Trophoblast cell (in vitro differentiated cells and primary cell): Measurements from ENCODE around the gene CD79A.

Experiments used
- DNase-seq, 2 donors: peaks; one replicate each; pipeline ENCODE4 v3.0.0-alpha.2; 2016
- H2AFZ ChIP-seq: 2 replicates; pipeline ENCODE4 v1.6.1; 2013; ENCODE audit warnings: low read length, moderate library complexity, mild to moderate bottlenecking; ENCODE audit not compliant: insufficient read depth, poor library complexity
- H2AK5ac ChIP-seq: 2 replicates; pipeline ENCODE4 v1.6.1; 2013; ENCODE audit warnings: mild to moderate bottlenecking, low read length
- H2BK120ac ChIP-seq: 2 replicates; pipeline ENCODE4 v1.6.1; 2013; ENCODE audit warnings: low read length, mild to moderate bottlenecking, moderate library complexity; ENCODE audit not compliant: insufficient read depth, poor library complexity
- H2BK12ac ChIP-seq: 2 replicates; pipeline ENCODE4 v1.6.1; 2013; ENCODE audit warnings: mild to moderate bottlenecking, low read length, moderate library complexity
- H2BK5ac ChIP-seq: 2 replicates; pipeline ENCODE4 v1.6.1; 2013; ENCODE audit warnings: low read length, low read depth, moderate library complexity, mild to moderate bottlenecking; ENCODE audit not compliant: poor library complexity
- H3K14ac ChIP-seq: 2 replicates; pipeline ENCODE4 v1.6.1; 2013; ENCODE audit warnings: mild to moderate bottlenecking, low read length
- H3K18ac ChIP-seq: 2 replicates; pipeline ENCODE4 v1.6.1; 2013; ENCODE audit warnings: mild to moderate bottlenecking, low read length
- H3K23ac ChIP-seq: 2 replicates; pipeline ENCODE4 v1.6.1; 2013; ENCODE audit warnings: low read length
- H3K27ac ChIP-seq: 2 replicates; pipeline ENCODE4 v1.5.1; 2013; ENCODE audit warnings: low read depth, mild to moderate bottlenecking, inconsistent platforms, low read length, moderate library complexity
- H3K27me3 ChIP-seq: 2 replicates; pipeline ENCODE4 v1.6.1; 2013; ENCODE audit warnings: inconsistent platforms, mild to moderate bottlenecking, low read length, moderate library complexity; ENCODE audit not compliant: insufficient read depth
- H3K36me3 ChIP-seq, 2 experiments: 1 replicate in 1 of 2; 2 replicates in 1 of 2; pipeline ENCODE4 v1.6.1; 2013; ENCODE audit warnings: low read length in 2 of 2, mild to moderate bottlenecking in 2 of 2, moderate library complexity in 1 of 2; ENCODE audit not compliant: insufficient read depth in 2 of 2, control insufficient read depth in 1 of 2
- H3K4ac ChIP-seq: 2 replicates; pipeline ENCODE4 v1.6.1; 2013; ENCODE audit warnings: low read depth, mild to moderate bottlenecking, low read length, moderate library complexity
- H3K4me1 ChIP-seq, 2 experiments: 1 replicate in 1 of 2; 2 replicates in 1 of 2; pipeline ENCODE4 v1.6.1; 2013; ENCODE audit warnings: low read length in 2 of 2, mild to moderate bottlenecking in 2 of 2, moderate library complexity in 1 of 2; ENCODE audit not compliant: insufficient read depth in 2 of 2, control insufficient read depth in 1 of 2
- H3K4me2 ChIP-seq: 2 replicates; pipeline ENCODE4 v1.6.1; 2013; ENCODE audit warnings: inconsistent platforms, mild to moderate bottlenecking, low read length, moderate library complexity
- H3K4me3 ChIP-seq: 2 replicates; pipeline ENCODE4 v1.5.1; 2013; ENCODE audit warnings: mild to moderate bottlenecking, low read depth, low read length, inconsistent platforms
- H3K79me1 ChIP-seq: one replicate; pipeline ENCODE4 v1.6.1; 2013; ENCODE audit warnings: low read length
- H3K79me2 ChIP-seq: 2 replicates; pipeline ENCODE4 v1.6.1; 2013; ENCODE audit warnings: low read length, mild to moderate bottlenecking; ENCODE audit not compliant: control insufficient read depth, insufficient read depth, poor library complexity
- H3K9ac ChIP-seq: 2 replicates; pipeline ENCODE4 v1.6.1; 2013; ENCODE audit warnings: mild to moderate bottlenecking, low read length
- H3K9me3 ChIP-seq: 2 replicates; pipeline ENCODE4 v1.6.1; 2013; ENCODE audit warnings: low read depth, mild to moderate bottlenecking, control low read depth, inconsistent platforms, low read length; ENCODE audit not compliant: insufficient read depth
- H4K12ac ChIP-seq: 2 replicates; pipeline ENCODE4 v1.6.1; 2013; ENCODE audit warnings: low read depth, mild to moderate bottlenecking, low read length, moderate library complexity
- H4K8ac ChIP-seq: 2 replicates; pipeline ENCODE4 v1.6.1; 2013; ENCODE audit warnings: low read depth, mild to moderate bottlenecking, low read length, moderate library complexity
- H4K91ac ChIP-seq: one replicate; pipeline ENCODE4 v1.6.1; 2013; ENCODE audit warnings: low read depth, mild to moderate bottlenecking, low read length, moderate library complexity
- WGBS: extraction: QIAGEN DNeasy Blood & Tissue Kit; methylation state at CpG from one replicate; pipeline ENCODE4 v1.1.7; 2013; ENCODE audit warnings: missing lambda C conversion rate; ENCODE audit not compliant: insufficient read length, insufficient coverage; ENCODE audit errors: extremely low coverage; 5-methylcytosine and 5-hydroxymethylcytosine counted together

CD79A gene

GRCh38 chr19:41915776-41916414 is 38.8 kb downstream of the CD79A start:
- Histone ChIP-seq H3K4me2 (no peak overlapping the region), H3K27ac (no peak overlapping the region), H3K9ac (no peak overlapping the region), H3K79me2 (no peaks in the 10 kb centered on the region), H3K14ac (no peak overlapping the region), H3K23ac (peak overlapping the region; percentile 77), H3K27me3 (peaks cover 68% of the 10 kb centered on the region), H2AK5ac (no peak overlapping the region), H2BK120ac (no peak overlapping the region), H4K12ac (no peak overlapping the region), H3K36me3 (no peaks in the 10 kb centered on the region), H2BK12ac (no peak overlapping the region), H3K9me3 (peaks cover 36% of the 10 kb centered on the region), H3K4me3 (peak overlapping the region; percentile 33), H2AFZ (no peak overlapping the region), H3K4me1 (no peaks in the 10 kb centered on the region), H4K91ac (no peak overlapping the region), H4K8ac (no peak overlapping the region), H2BK5ac (no peak overlapping the region), H3K4ac (no peak overlapping the region), H3K79me1 (no peaks in the 10 kb centered on the region), H3K18ac (no peak overlapping the region)
- no peak for DNase-seq
- no CpG with 5 or more reads among the region's 27 CpGs for WGBS

DNA sequence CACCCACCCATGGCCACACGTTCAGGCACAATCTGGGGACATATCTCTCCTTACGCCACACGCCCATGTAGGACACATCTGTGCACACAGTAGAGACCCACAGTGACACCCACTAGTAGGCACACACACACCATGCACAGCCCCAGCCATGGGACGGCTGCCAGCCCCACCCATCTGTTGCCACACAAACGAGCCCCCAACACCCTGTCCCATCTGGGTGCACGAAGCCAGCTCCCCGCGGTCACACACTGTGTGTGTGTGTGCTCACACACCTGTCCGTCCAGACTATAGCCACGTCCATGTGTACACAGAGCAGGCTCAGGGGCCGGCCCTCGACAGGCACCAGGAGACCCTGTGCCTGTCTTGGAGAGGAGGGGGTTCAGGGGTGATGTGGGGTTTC is 40.6 kb downstream of the CD79A start:
- H2AFZ ChIP-seq = no peak overlapping the region
- WGBS = no CpG with 5 or more reads among the region's 12 CpGs
- no peak overlapping the region for H4K12ac ChIP-seq
- H3K4me3 ChIP-seq = no peak overlapping the region
- no peak overlapping the region for H2BK120ac ChIP-seq
- H3K27ac ChIP-seq = no peak overlapping the region
- no peaks in the 10 kb centered on the region for H3K79me1 ChIP-seq
- no peak overlapping the region for H3K14ac ChIP-seq
- no peaks in the 10 kb centered on the region for H3K4me1 ChIP-seq
- no peak overlapping the region for H4K91ac ChIP-seq
- no peaks in the 10 kb centered on the region for H3K36me3 ChIP-seq
- no peak overlapping the region for H2BK5ac ChIP-seq
- no peak overlapping the region for H2BK12ac ChIP-seq
- DNase-seq = no peak
- no peak overlapping the region for H3K18ac ChIP-seq
- H2AK5ac ChIP-seq = no peak overlapping the region
- H3K23ac ChIP-seq = no peak overlapping the region
- H3K9me3 ChIP-seq = peaks cover 36% of the 10 kb centered on the region
- no peak overlapping the region for H4K8ac ChIP-seq
- no peak overlapping the region for H3K9ac ChIP-seq
- peaks cover 68% of the 10 kb centered on the region for H3K27me3 ChIP-seq
- H3K4ac ChIP-seq = no peak overlapping the region
- H3K79me2 ChIP-seq = no peaks in the 10 kb centered on the region
- no peak overlapping the region for H3K4me2 ChIP-seq

DNA sequence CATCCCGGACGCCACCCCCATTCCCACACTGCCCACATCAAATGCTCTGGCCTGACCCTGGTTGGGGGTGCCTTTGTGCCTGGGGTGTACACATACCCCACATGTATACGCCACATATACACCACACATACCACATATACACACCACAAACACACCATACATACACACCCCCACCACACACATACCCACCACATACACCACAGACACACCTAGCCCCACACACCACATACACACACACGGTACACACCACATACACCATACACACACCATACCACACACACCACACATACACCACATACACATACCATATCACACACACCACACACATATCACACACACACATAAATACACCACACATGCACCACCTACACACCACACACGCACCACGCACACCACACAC is 41.0 kb downstream of the CD79A start:
- no peak overlapping the region for H2AFZ ChIP-seq
- no peak overlapping the region for H3K9ac ChIP-seq
- no peak overlapping the region for H3K4me2 ChIP-seq
- no peak overlapping the region for H3K4ac ChIP-seq
- no peaks in the 10 kb centered on the region for H3K36me3 ChIP-seq
- peak overlapping the region; percentile 54 for H3K23ac ChIP-seq
- H3K4me1 ChIP-seq = no peaks in the 10 kb centered on the region
- H3K18ac ChIP-seq = no peak overlapping the region
- no peaks in the 10 kb centered on the region for H3K79me2 ChIP-seq
- no peak overlapping the region for H4K91ac ChIP-seq
- peak overlapping the region; percentile 55 for H3K4me3 ChIP-seq
- no peak overlapping the region for H2BK5ac ChIP-seq
- DNase-seq = no peak
- H3K79me1 ChIP-seq = no peaks in the 10 kb centered on the region
- no peak overlapping the region for H2BK120ac ChIP-seq
- H3K14ac ChIP-seq = no peak overlapping the region
- WGBS = 100% methylated on average over 2 of the region's 6 CpGs
- H3K9me3 ChIP-seq = peaks cover 36% of the 10 kb centered on the region
- no peak overlapping the region for H2AK5ac ChIP-seq
- no peak overlapping the region for H4K12ac ChIP-seq
- H4K8ac ChIP-seq = no peak overlapping the region
- no peak overlapping the region for H2BK12ac ChIP-seq
- no peak overlapping the region for H3K27ac ChIP-seq
- peaks cover 70% of the 10 kb centered on the region for H3K27me3 ChIP-seq

- Histone ChIP-seq H2BK12ac (no peak overlapping the region), H3K18ac (no peak overlapping the region), H3K27me3 (peaks cover 65% of the 10 kb centered on the region), H2AFZ (no peak overlapping the region), H3K23ac (peak overlapping the region; percentile 59), H3K4ac (no peak overlapping the region), H3K36me3 (no peaks in the 10 kb centered on the region), H3K79me1 (no peaks in the 10 kb centered on the region), H4K12ac (no peak overlapping the region), H4K91ac (no peak overlapping the region), H3K79me2 (no peaks in the 10 kb centered on the region), H3K4me3 (peak overlapping the region; percentile 55), H3K4me1 (no peaks in the 10 kb centered on the region), H2BK5ac (no peak overlapping the region), H3K27ac (no peak overlapping the region), H3K9me3 (peaks cover 36% of the 10 kb centered on the region), H4K8ac (no peak overlapping the region), H3K4me2 (no peak overlapping the region), H3K14ac (no peak overlapping the region), H2BK120ac (no peak overlapping the region), H2AK5ac (no peak overlapping the region), H3K9ac (peak overlapping the region; percentile 29)
- DNase-seq = no peak
- WGBS = 100% methylated on average over 3 of the region's 5 CpGs
These were observed 41.7 kb downstream of the CD79A start for GRCh38 chr19:41918653-41919244.
